ENCODE measurements around the gene ATXN7L3.

GRCh38 chr17:44216173-44216572, 16.5 kb upstream of the ATXN7L3 start:
- 0 out of 2 replicates have a peak, but pooled peaks have one; percentile 7 for TF ChIP-seq TAF1 (IDR thresholded peaks at IDR 0.05; ENCODE audit: low read depth, low read length)
- no peak for TF ChIP-seq POLR2A (IDR thresholded peaks at IDR 0.05; ENCODE audit: low read depth, low read length)
